HepG2 (cell line): Measurements from ENCODE around the gene ECHDC1.

Source experiments
- CBX2 ChIP-seq, 2 experiments: fragments of 200-600 bp in 1 of 2; sonication (generic); formaldehyde crosslinking in 1 of 2; IDR thresholded peaks; 2 replicates each; pipeline versions ENCODE4 v1.7.0 to v1.8.1; 2018 to 2022; ENCODE audit warnings: low read depth in 2 of 2, low read length in 1 of 2, mild to moderate bottlenecking in 1 of 2, missing genetic modification reagents in 1 of 2
- ETV6 ChIP-seq: sonication (generic); formaldehyde crosslinking; conservative IDR thresholded peaks from 2 replicates; pipeline ENCODE4 v1.4.0; 2020; ENCODE audit warnings: missing genetic modification reagents
- HCFC1 ChIP-seq: fragments of 150-350 bp; IDR thresholded peaks from 2 replicates; pipeline ENCODE4 v1.6.1; 2014; ENCODE audit warnings: low read depth, low read length
- MXI1 ChIP-seq: IDR thresholded peaks from 3 replicates; pipeline ENCODE4 v1.6.1; 2012; ENCODE audit warnings: low read depth, low read length, inconsistent platforms, borderline replicate concordance
- NCOA1 ChIP-seq: sonication (generic); formaldehyde crosslinking; IDR thresholded peaks from 2 replicates; pipeline ENCODE4 v1.9.0; 2021; ENCODE audit warnings: missing genetic modification reagents
- RAD21 ChIP-seq: fragments of 450-650 bp; formaldehyde crosslinking; IDR thresholded peaks from 2 replicates; pipeline ENCODE4 v1.5.0; 2020; ENCODE audit warnings: mild to moderate bottlenecking
- RBAK ChIP-seq: sonication (generic); formaldehyde crosslinking; IDR thresholded peaks from 2 replicates; pipeline ENCODE4 v1.5.1; 2020; ENCODE audit warnings: mild to moderate bottlenecking, missing genetic modification reagents
- ZBTB40 ChIP-seq, 2 experiments: fragments of 450-650 bp in 1 of 2; sonication (generic) in 1 of 2; formaldehyde crosslinking in 1 of 2; IDR thresholded peaks; 2 replicates each; pipeline versions ENCODE4 v1.6.1 to v1.8.0; 2016 to 2022; ENCODE audit warnings: antibody characterized with exemption in 1 of 2, mild to moderate bottlenecking in 1 of 2, missing genetic modification reagents in 1 of 2
- ZNF160 ChIP-seq: sonication (generic); formaldehyde crosslinking; IDR thresholded peaks from 2 replicates; pipeline ENCODE4 v1.8.0; 2022; ENCODE audit warnings: mild to moderate bottlenecking, inconsistent platforms, missing genetic modification reagents

DNA sequence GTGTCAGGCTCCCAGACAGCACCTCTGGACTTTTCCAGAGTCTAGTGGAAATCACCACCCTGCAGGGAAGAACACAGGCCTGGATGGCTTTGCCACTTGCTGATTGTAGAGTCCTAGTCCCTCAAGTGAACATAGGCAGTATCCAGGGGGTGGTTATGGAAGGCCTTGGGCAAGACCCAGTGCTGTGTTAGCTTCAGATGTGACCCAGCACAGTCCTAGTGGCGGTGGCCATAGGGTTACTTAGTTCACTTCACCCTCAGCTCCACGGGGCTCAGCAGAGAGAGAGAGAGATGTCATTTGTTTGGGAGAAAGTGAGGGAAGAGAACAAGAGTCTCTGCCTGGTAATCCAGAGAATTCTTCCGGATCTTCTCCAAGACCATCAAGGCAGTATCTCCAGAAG is 39.5 kb downstream of the ECHDC1 start:
- no peak for TF ChIP-seq ZBTB40 (IDR thresholded peaks at IDR 0.05)
- TF ChIP-seq ZBTB40 (CRISPR knock-in tag; IDR thresholded peaks at IDR 0.05), result no peak
- TF ChIP-seq ETV6 (CRISPR knock-in tag), result no peak
- no peak for TF ChIP-seq RBAK
- TF ChIP-seq ZNF160 (CRISPR knock-in tag), result no peak
- TF ChIP-seq RAD21, result no peak
- no peak for TF ChIP-seq HCFC1
- TF ChIP-seq CBX2 (IDR thresholded peaks at IDR 0.05; ENCODE audit: low read depth, low read length), result no peak
- TF ChIP-seq CBX2 (CRISPR knock-in tag; IDR thresholded peaks at IDR 0.05; ENCODE audit: low read depth), result no peak
- no peak for TF ChIP-seq NCOA1 (CRISPR knock-in tag)
- TF ChIP-seq MXI1, result no peak
